Fibroblast of lung (primary cell): ENCODE results near the gene PPFIA4.
"Not testable (repeated sequence)": the region's sequence is repeated elsewhere in the genome, so short reads cannot be mapped to it uniquely, and the experiment has no call there.

Experiments used
- CTCF ChIP-seq, 2 donors: IDR thresholded peaks in 1 of 2; conservative IDR thresholded peaks in 1 of 2; 1 replicate in 1 of 2; 2 replicates in 1 of 2; pipeline ENCODE4 v1.5.1; 2011 to 2012; ENCODE audit warnings: low read length in 2 of 2, control low read depth in 1 of 2, inconsistent platforms in 1 of 2, low read depth in 1 of 2, mild to moderate bottlenecking in 1 of 2
- EZH2 ChIP-seq: IDR thresholded peaks from 2 replicates; pipeline ENCODE4 v1.5.1; 2012; ENCODE audit warnings: low read length, control low read depth, mild to moderate bottlenecking; ENCODE audit errors: missing control alignments

GRCh38 chr1:203022855-203023254 is 3.4 kb upstream of the PPFIA4 start:
- TF ChIP-seq CTCF (conservative IDR thresholded peaks at IDR 0.05 in 1 of 2, IDR thresholded peaks at IDR 0.05 in 1 of 2; ENCODE audit: low read depth in 1 of 2, low read length in 2 of 2); EZH2: not testable (repeated sequence)
